ENCODE measurements around the gene MSRB1. TPM values are rescaled to one million over a fixed set of nuclear protein-coding genes. Genes with fewer than 3 reads are reported as not detected.
A peak's percentile ranks its signal among the peaks of the same experiment; 100 is the strongest.

Gene MSRB1
- total and polyA plus RNA-seq, 2 of the 13 experiments (the other 11 are each of a cell fraction or from before 2014, with no cell fraction given): 32.1 to 75.4 TPM

DNA sequence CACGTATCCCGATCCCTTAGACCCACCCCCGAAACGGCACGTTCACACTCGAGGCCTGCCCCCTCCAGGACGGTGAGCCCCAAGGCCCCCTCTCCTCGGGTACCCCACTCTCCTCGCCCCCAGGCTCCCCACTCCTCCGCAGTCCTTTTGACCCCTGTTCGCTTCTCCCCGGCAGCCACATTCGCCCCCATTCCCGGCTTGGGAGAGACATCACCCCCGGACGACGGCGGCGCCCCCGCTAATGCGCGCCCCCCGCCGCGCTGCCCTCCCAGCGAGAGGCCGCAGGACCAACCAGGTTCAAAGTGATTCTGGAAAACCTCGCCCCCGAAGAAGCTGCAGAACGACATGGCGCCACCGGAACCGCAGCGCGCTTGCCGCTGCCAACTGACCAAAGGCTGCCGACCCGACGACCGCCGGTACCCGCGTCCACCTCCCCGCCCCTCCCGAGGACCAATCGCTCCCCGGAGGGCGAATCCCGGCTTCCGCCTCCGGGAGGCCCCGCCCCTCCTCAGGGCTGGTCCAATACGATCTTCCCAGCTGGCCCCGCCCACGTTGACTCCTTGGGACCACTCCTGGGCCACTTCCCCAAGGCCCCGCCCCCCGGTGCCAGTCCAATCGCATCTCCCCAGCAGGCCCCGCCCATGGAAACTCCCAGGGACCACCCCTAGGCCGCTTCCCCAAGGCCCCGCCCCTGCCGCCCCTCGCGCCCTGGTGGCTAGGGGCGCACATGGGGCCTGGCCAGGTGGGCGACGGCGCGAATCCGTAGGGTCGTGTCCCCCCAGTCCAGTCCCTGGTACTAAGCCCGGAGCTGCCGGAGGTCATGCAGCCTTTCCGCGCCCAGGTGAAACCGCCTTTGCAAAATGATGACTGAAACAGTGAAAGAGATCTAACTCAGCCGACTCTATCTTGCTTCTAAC is at the start of gene MSRB1 (continued):
- no peak for TF ChIP-seq ZNF737 (CRISPR knock-in tag; IDR thresholded peaks at IDR 0.05; ENCODE audit: borderline replicate concordance)
- TF ChIP-seq, protein P1, sequence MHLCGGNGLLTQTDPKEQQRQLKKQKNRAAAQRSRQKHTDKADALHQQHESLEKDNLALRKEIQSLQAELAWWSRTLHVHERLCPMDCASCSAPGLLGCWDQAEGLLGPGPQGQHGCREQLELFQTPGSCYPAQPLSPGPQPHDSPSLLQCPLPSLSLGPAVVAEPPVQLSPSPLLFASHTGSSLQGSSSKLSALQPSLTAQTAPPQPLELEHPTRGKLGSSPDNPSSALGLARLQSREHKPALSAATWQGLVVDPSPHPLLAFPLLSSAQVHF (CRISPR knock-in tag; IDR thresholded peaks at IDR 0.05): no peak
- peak; percentile 72; the same call in 1 of the 3 replicates for TF ChIP-seq MXI1 (IDR thresholded peaks at IDR 0.05; ENCODE audit: borderline replicate concordance, low read depth, low read length)
- no peak for TF ChIP-seq ZEB1 (IDR thresholded peaks at IDR 0.05; ENCODE audit: insufficient replicate concordance, low read depth)
- TF ChIP-seq KLF15 (CRISPR knock-in tag; IDR thresholded peaks at IDR 0.05; ENCODE audit: borderline replicate concordance): peak; percentile 63; the same call in 1 of the 2 replicates
- TF ChIP-seq, protein P2, sequence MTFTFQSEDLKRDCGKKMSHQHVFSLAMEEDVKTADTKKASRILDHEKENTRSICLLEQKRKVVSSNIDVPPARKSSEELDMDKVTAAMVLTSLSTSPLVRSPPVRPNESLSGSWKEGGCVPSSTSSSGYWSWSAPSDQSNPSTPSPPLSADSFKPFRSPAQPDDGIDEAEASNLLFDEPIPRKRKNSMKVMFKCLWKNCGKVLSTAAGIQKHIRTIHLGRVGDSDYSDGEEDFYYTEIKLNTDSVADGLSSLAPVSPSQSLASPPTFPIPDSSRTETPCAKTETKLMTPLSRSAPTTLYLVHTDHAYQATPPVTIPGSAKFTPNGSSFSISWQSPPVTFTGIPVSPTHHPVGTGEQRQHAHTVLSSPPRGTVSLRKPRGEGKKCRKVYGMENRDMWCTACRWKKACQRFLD (CRISPR knock-in tag; IDR thresholded peaks at IDR 0.05; ENCODE audit: borderline replicate concordance): 0 out of 2 replicates have a peak, but pooled peaks have one; percentile 26
- TF ChIP-seq MXD4 (CRISPR knock-in tag; IDR thresholded peaks at IDR 0.05): no peak
- TF ChIP-seq TCF7L2 (IDR thresholded peaks at IDR 0.05; ENCODE audit: low read depth, low read length): no peak
- TF ChIP-seq, protein P3, sequence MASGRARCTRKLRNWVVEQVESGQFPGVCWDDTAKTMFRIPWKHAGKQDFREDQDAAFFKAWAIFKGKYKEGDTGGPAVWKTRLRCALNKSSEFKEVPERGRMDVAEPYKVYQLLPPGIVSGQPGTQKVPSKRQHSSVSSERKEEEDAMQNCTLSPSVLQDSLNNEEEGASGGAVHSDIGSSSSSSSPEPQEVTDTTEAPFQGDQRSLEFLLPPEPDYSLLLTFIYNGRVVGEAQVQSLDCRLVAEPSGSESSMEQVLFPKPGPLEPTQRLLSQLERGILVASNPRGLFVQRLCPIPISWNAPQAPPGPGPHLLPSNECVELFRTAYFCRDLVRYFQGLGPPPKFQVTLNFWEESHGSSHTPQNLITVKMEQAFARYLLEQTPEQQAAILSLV (CRISPR knock-in tag; IDR thresholded peaks at IDR 0.05; ENCODE audit: borderline replicate concordance): peak; percentile 80; the same call in 1 of the 2 replicates
- TF ChIP-seq, protein P4, sequence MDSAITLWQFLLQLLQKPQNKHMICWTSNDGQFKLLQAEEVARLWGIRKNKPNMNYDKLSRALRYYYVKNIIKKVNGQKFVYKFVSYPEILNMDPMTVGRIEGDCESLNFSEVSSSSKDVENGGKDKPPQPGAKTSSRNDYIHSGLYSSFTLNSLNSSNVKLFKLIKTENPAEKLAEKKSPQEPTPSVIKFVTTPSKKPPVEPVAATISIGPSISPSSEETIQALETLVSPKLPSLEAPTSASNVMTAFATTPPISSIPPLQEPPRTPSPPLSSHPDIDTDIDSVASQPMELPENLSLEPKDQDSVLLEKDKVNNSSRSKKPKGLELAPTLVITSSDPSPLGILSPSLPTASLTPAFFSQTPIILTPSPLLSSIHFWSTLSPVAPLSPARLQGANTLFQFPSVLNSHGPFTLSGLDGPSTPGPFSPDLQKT (CRISPR knock-in tag; IDR thresholded peaks at IDR 0.05; ENCODE audit: borderline replicate concordance): no peak
- TF ChIP-seq, protein P5, sequence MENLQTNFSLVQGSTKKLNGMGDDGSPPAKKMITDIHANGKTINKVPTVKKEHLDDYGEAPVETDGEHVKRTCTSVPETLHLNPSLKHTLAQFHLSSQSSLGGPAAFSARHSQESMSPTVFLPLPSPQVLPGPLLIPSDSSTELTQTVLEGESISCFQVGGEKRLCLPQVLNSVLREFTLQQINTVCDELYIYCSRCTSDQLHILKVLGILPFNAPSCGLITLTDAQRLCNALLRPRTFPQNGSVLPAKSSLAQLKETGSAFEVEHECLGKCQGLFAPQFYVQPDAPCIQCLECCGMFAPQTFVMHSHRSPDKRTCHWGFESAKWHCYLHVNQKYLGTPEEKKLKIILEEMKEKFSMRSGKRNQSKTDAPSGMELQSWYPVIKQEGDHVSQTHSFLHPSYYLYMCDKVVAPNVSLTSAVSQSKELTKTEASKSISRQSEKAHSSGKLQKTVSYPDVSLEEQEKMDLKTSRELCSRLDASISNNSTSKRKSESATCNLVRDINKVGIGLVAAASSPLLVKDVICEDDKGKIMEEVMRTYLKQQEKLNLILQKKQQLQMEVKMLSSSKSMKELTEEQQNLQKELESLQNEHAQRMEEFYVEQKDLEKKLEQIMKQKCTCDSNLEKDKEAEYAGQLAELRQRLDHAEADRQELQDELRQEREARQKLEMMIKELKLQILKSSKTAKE (CRISPR knock-in tag; IDR thresholded peaks at IDR 0.05; ENCODE audit: borderline replicate concordance): no peak
- TF ChIP-seq ZBTB7A (CRISPR knock-in tag; IDR thresholded peaks at IDR 0.05): peak; percentile 76; the same call in 1 of the 2 replicates
- 0 out of 2 replicates have a peak, but pooled peaks have one; percentile 22 for TF ChIP-seq HNRNPL (IDR thresholded peaks at IDR 0.05; ENCODE audit: low read depth, low read length)
- TF ChIP-seq ZNF780A (CRISPR knock-in tag; IDR thresholded peaks at IDR 0.05): no peak
- no peak for TF ChIP-seq ZNF678 (CRISPR knock-in tag; IDR thresholded peaks at IDR 0.05)
- TF ChIP-seq MTF1 (CRISPR knock-in tag; IDR thresholded peaks at IDR 0.05): no peak
- TF ChIP-seq, protein P6, sequence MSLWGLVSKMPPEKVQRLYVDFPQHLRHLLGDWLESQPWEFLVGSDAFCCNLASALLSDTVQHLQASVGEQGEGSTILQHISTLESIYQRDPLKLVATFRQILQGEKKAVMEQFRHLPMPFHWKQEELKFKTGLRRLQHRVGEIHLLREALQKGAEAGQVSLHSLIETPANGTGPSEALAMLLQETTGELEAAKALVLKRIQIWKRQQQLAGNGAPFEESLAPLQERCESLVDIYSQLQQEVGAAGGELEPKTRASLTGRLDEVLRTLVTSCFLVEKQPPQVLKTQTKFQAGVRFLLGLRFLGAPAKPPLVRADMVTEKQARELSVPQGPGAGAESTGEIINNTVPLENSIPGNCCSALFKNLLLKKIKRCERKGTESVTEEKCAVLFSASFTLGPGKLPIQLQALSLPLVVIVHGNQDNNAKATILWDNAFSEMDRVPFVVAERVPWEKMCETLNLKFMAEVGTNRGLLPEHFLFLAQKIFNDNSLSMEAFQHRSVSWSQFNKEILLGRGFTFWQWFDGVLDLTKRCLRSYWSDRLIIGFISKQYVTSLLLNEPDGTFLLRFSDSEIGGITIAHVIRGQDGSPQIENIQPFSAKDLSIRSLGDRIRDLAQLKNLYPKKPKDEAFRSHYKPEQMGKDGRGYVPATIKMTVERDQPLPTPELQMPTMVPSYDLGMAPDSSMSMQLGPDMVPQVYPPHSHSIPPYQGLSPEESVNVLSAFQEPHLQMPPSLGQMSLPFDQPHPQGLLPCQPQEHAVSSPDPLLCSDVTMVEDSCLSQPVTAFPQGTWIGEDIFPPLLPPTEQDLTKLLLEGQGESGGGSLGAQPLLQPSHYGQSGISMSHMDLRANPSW (CRISPR knock-in tag; IDR thresholded peaks at IDR 0.05; ENCODE audit: borderline replicate concordance): no peak
- TF ChIP-seq ZNF468 (CRISPR knock-in tag; IDR thresholded peaks at IDR 0.05): 0 out of 2 replicates have a peak, but pooled peaks have one; percentile 71

Measured in HepG2 (cell line).